ENCODE measurements around the gene ACLY. TPM values are rescaled to one million over a fixed set of nuclear protein-coding genes. Genes with fewer than 3 reads are reported as not detected.

ACLY gene
- total and polyA plus RNA-seq, 2 of the 13 experiments (the other 11 are each of a cell fraction or from before 2014, with no cell fraction given): 111 to 218 TPM

GRCh38 chr17:41882756-41883155 lies 36.0 kb downstream of the ACLY start:
- Histone ChIP-seq H3K9me3 (ENCODE audit: low read length) (no peaks in the 10 kb centered on the region), H2AFZ (ENCODE audit: low read length) (no peak overlapping the region), H3K4me1 (ENCODE audit: insufficient read depth, low read length) (no peaks in the 10 kb centered on the region), H3K79me2 (ENCODE audit: insufficient read depth, low read length) (no peaks in the 10 kb centered on the region), H3K4me2 (ENCODE audit: low read depth, low read length) (no peak overlapping the region), H3K4me3 (replicated peaks in 1 of 3; ENCODE audit: insufficient read depth in 1 of 3, low read depth in 2 of 3, low read length in 3 of 3) (no peak overlapping the region), H3K9ac (ENCODE audit: insufficient read depth, low read depth, low read length) (no peak overlapping the region), H4K20me1 (ENCODE audit: insufficient read depth, low read length) (no peaks in the 10 kb centered on the region), H3K27ac (ENCODE audit: extremely low read length, insufficient read depth, low read length) (no peak overlapping the region), H3K36me3 (replicated peaks in 1 of 2; ENCODE audit: control insufficient read depth in 1 of 2, insufficient read depth in 2 of 2, low read length in 2 of 2) (peaks cover 51 to 93% of the 10 kb centered on the region in 2 experiments), H3K27me3 (ENCODE audit: control insufficient read depth in 1 of 2, insufficient read depth in 2 of 2, low read length in 2 of 2) (no peaks in the 10 kb centered on the region)
- POLR2A ChIA-PET: interaction anchor here (1.2 kb wide), 1 partner anchor 17 kb away, joined by 3 read pairs; the partner anchor contains the start of gene KLHL11
- FAIRE-seq (no peak), DNase-seq (ENCODE audit: low spot score) (no peak), ATAC-seq (no peak)
- no TSS peak for BruUV-seq (replicated peaks)
- WGBS (ENCODE audit: low lambda C conversion rate): 90% methylated on average over 6 of the region's 6 CpGs
- in situ Hi-C loops (cut with HindIII; ENCODE audit: extremely low pct_ligation_motif_present, low pct_unique_long_range_greater_than_20kb) (no loop called here), intact Hi-C loops (cut with micrococcal nuclease; ENCODE audit: unreplicated experiment) (no loop called here)
- CTCF ChIA-PET (ENCODE audit: low intra/inter-chr PET ratio, low total read pairs): no interaction called here
- TF ChIP-seq ZNF3 (CRISPR knock-in tag; IDR thresholded peaks at IDR 0.05) (no peak), RBM22 (optimal IDR thresholded peaks at IDR 0.05; ENCODE audit: low read length) (peak; percentile 33)

- H3K4me1 ChIP-seq (ENCODE audit: insufficient read depth, low read length): peaks cover under 1% of the 10 kb centered on the region; the same call in 1 of the 2 replicates
- H3K27me3 ChIP-seq (ENCODE audit: control insufficient read depth in 1 of 2, insufficient read depth in 2 of 2, low read length in 2 of 2): no peaks in the 10 kb centered on the region
- no peaks in the 10 kb centered on the region for H4K20me1 ChIP-seq (ENCODE audit: insufficient read depth, low read length)
- ChIA-PET CTCF (ENCODE audit: low intra/inter-chr PET ratio, low total read pairs) (no interaction called here), POLR2A (no interaction called here)
- H3K79me2 ChIP-seq (ENCODE audit: insufficient read depth, low read length): no peaks in the 10 kb centered on the region
- H3K9ac ChIP-seq (ENCODE audit: insufficient read depth, low read depth, low read length): no peak overlapping the region
- H3K36me3 ChIP-seq (replicated peaks in 1 of 2; ENCODE audit: control insufficient read depth in 1 of 2, insufficient read depth in 2 of 2, low read length in 2 of 2): peaks cover 37 to 72% of the 10 kb centered on the region in 2 experiments
- H3K4me3 ChIP-seq (replicated peaks in 1 of 3; ENCODE audit: insufficient read depth in 1 of 3, low read depth in 2 of 3, low read length in 3 of 3): no peak overlapping the region
- DNase-seq (ENCODE audit: low spot score) (no peak), FAIRE-seq (no peak), ATAC-seq (no peak)
- TF ChIP-seq THAP8 (CRISPR knock-in tag; IDR thresholded peaks at IDR 0.05; ENCODE audit: borderline replicate concordance): no peak
- no peak for TF ChIP-seq ZNF10 (CRISPR knock-in tag; IDR thresholded peaks at IDR 0.05; ENCODE audit: borderline replicate concordance, low read depth)
- TF ChIP-seq ZNF180 (CRISPR knock-in tag; IDR thresholded peaks at IDR 0.05; ENCODE audit: borderline replicate concordance, low read depth): no peak
- TF ChIP-seq ZNF33A (CRISPR knock-in tag; IDR thresholded peaks at IDR 0.05; ENCODE audit: borderline replicate concordance): no peak
- no peak for TF ChIP-seq ZNF598 (CRISPR knock-in tag; IDR thresholded peaks at IDR 0.05; ENCODE audit: borderline replicate concordance)
- TF ChIP-seq CREB1 (IDR thresholded peaks at IDR 0.05): no peak
- no peak for TF ChIP-seq CREB1 (CRISPR knock-in tag; IDR thresholded peaks at IDR 0.05)
- no peak for TF ChIP-seq ZNF550 (CRISPR knock-in tag; IDR thresholded peaks at IDR 0.05; ENCODE audit: borderline replicate concordance)
- no peak for TF ChIP-seq ZBTB43 (CRISPR knock-in tag; conservative IDR thresholded peaks at IDR 0.05)
- TF ChIP-seq MXD3 (CRISPR knock-in tag; IDR thresholded peaks at IDR 0.05): no peak
- no peak for TF ChIP-seq REPIN1 (CRISPR knock-in tag; IDR thresholded peaks at IDR 0.05; ENCODE audit: borderline replicate concordance, low read depth)
- TF ChIP-seq ATF5 (CRISPR knock-in tag; IDR thresholded peaks at IDR 0.05; ENCODE audit: low read depth): no peak
- H3K9me3 ChIP-seq (ENCODE audit: low read length): no peaks in the 10 kb centered on the region
- H2AFZ ChIP-seq (ENCODE audit: low read length): no peak overlapping the region
- in situ Hi-C loops (cut with HindIII; ENCODE audit: extremely low pct_ligation_motif_present, low pct_unique_long_range_greater_than_20kb): no loop called here
- H3K4me2 ChIP-seq (ENCODE audit: low read depth, low read length): no peak overlapping the region
- intact Hi-C loops (cut with micrococcal nuclease; ENCODE audit: unreplicated experiment): no loop called here
- H3K27ac ChIP-seq (ENCODE audit: extremely low read length, insufficient read depth, low read length): no peak overlapping the region
- WGBS (ENCODE audit: low lambda C conversion rate): 94% methylated on average over 4 of the region's 4 CpGs
- BruUV-seq (replicated peaks): no TSS peak
Observed at GRCh38 chr17:41880130-41880529, 38.6 kb downstream of the ACLY start.

All from HepG2 (cell line).